HCT116 (cell line): Measurements from ENCODE around the gene ORC4.

Experiments used
- ATF3 ChIP-seq: IDR thresholded peaks from 2 replicates; pipeline ENCODE4 v1.6.1; 2012
- CTCF ChIP-seq, 3 experiments: fragments of 200-600 bp in 1 of 3; sonication (generic) in 1 of 3; IDR thresholded peaks in 2 of 3; conservative IDR thresholded peaks in 1 of 3; 2 replicates each; pipeline ENCODE4 v1.5.1; 2012 to 2017; ENCODE audit warnings: low read depth in 2 of 3, low read length in 2 of 3, antibody characterized with exemption in 1 of 3, borderline replicate concordance in 1 of 3, control low read depth in 1 of 3, mild to moderate bottlenecking in 1 of 3, mixed read lengths in 1 of 3, mixed run types in 1 of 3, moderate library complexity in 1 of 3; ENCODE audit not compliant: insufficient read depth in 1 of 3
- EZH2phosphoT487 ChIP-seq: fragments of 200-600 bp; IDR thresholded peaks from 2 replicates; pipeline ENCODE4 v1.6.1; 2018; ENCODE audit warnings: antibody characterized with exemption, borderline replicate concordance
- JUND ChIP-seq: IDR thresholded peaks from 2 replicates; pipeline ENCODE4 v1.6.1; 2012
- MAX ChIP-seq: IDR thresholded peaks from 2 replicates; pipeline ENCODE4 v1.6.1; 2012
- POLR2A ChIP-seq: IDR thresholded peaks from 2 replicates; pipeline ENCODE4 v1.7.0; 2011; ENCODE audit warnings: borderline replicate concordance; ENCODE audit not compliant: insufficient read depth, insufficient read length; ENCODE audit errors: extremely low read depth
- POLR2AphosphoS5 ChIP-seq: IDR thresholded peaks from 2 replicates; pipeline ENCODE4 v1.6.1; 2011; ENCODE audit warnings: mild to moderate bottlenecking, low read depth, low read length, moderate library complexity
- SIN3A ChIP-seq: IDR thresholded peaks from 2 replicates; pipeline ENCODE4 v1.6.1; 2012; ENCODE audit warnings: low read depth
- YY1 ChIP-seq: IDR thresholded peaks from 2 replicates; pipeline ENCODE4 v1.6.1; 2011; ENCODE audit warnings: low read length, low read depth, moderate library complexity, mild to moderate bottlenecking; ENCODE audit not compliant: insufficient replicate concordance; ENCODE audit errors: extremely low read depth
- TF ChIP-seq, protein P1 (sequence below): IDR thresholded peaks from 2 replicates; pipeline ENCODE4 v1.6.1; 2012; ENCODE audit warnings: low read depth

- TF ChIP-seq CTCF (IDR thresholded peaks at IDR 0.05 in 2 of 3, conservative IDR thresholded peaks at IDR 0.05 in 1 of 3; ENCODE audit: borderline replicate concordance in 1 of 3, insufficient read depth in 1 of 3, low read depth in 2 of 3, low read length in 2 of 3), result no peak
- no peak for TF ChIP-seq YY1
- TF ChIP-seq, protein P1, sequence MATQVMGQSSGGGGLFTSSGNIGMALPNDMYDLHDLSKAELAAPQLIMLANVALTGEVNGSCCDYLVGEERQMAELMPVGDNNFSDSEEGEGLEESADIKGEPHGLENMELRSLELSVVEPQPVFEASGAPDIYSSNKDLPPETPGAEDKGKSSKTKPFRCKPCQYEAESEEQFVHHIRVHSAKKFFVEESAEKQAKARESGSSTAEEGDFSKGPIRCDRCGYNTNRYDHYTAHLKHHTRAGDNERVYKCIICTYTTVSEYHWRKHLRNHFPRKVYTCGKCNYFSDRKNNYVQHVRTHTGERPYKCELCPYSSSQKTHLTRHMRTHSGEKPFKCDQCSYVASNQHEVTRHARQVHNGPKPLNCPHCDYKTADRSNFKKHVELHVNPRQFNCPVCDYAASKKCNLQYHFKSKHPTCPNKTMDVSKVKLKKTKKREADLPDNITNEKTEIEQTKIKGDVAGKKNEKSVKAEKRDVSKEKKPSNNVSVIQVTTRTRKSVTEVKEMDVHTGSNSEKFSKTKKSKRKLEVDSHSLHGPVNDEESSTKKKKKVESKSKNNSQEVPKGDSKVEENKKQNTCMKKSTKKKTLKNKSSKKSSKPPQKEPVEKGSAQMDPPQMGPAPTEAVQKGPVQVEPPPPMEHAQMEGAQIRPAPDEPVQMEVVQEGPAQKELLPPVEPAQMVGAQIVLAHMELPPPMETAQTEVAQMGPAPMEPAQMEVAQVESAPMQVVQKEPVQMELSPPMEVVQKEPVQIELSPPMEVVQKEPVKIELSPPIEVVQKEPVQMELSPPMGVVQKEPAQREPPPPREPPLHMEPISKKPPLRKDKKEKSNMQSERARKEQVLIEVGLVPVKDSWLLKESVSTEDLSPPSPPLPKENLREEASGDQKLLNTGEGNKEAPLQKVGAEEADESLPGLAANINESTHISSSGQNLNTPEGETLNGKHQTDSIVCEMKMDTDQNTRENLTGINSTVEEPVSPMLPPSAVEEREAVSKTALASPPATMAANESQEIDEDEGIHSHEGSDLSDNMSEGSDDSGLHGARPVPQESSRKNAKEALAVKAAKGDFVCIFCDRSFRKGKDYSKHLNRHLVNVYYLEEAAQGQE, result no peak
- TF ChIP-seq JUND, result no peak
- no peak for TF ChIP-seq EZH2phosphoT487
- TF ChIP-seq SIN3A, result no peak
- no peak for TF ChIP-seq ATF3
- no peak for TF ChIP-seq MAX
- no peak for TF ChIP-seq POLR2A
- TF ChIP-seq POLR2AphosphoS5, result no peak
These were observed 106.6 kb downstream of the ORC4 start for GRCh38 chr2:147913701-147914480.
